Activated CD4-positive, alpha-beta T cell treated with anti-CD3 and anti-CD28 coated beads for 48 hours (primary cell): ENCODE results near the gene UGCG.
"Not testable (repeated sequence)": the region's sequence is repeated elsewhere in the genome, so short reads cannot be mapped to it uniquely, and the experiment has no call there.

Experiments used
- DNase-seq: peaks from one replicate; pipeline ENCODE4 v3.0.0-alpha.2; 2020

UGCG gene

DNA sequence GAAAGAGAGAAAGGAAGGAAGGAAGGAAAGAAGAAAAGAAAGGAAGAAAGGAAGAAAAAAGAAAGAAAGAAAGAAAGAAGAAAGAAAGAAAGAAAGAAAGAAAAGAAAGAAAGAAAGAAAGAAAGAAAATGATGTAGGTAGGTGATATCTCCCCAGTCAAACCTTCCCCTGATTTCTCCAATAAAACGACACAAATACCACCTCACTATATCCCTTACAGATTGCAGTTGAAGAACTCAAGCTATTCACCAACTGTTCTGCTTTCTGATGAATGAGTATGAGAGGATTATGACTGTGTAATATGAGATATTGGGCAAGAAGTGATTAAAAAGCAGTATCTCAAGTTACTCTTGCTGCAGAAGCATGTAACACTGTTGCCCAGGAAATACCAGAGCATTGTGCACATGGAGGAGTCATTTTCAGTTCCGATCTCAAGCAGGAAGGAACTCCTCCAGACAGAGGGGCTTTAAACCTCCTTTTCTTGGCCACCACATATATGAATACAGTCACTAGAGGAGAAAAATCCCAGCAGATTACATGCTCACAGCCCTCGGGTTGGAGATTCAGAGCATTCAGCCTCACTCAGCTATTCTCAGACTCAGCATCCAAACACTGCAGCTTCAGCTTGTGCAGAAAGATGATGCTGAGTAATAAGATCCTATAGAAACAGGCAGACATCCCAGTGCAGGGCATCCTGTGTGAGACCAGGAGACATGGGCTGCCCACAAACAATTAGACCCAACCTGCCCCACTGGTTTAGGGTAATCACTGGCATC is 61.4 kb downstream of the UGCG start:
- peak; percentile 25 for DNase-seq

DNA sequence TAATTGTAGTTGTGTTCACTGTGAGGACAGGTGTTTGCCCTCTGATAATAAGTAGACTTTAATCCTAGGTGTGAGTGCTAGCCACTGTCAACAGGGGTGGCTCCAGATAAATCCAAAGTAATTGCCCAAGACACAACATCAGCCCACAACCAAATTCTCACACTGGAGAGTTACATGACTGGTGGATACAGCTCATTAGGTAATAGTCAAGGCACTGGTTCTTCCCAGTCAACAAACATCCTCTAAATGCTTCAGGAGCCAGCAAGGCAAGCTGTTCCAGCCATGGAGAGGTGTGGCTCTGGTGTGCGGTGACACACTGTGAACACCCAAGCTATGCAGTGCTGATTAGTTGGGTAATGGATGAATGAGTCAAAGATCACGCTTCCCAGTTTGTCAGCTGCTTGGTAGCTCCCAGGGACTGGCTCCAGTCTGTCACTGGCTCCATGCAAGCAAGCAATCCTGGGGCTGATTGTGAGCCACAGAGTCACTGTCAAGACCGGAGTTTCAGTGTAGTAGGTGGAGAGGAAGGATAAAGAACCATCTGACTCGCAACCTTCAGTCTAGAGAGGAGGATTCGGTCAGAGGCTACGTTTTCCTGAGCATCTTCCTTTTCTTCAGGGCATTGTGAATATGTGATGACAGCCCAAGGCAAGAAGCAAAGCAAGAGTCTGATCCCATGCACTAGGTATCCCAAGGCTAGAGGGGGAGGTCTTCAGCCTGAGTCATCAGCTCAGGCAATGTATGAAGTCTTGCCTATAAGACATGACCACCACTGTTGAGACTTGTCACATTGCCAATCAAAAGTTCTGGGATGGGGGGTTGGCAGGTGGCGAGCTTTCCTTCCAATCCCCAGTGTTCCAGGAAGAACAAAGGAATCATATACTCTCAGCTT is 63.1 kb downstream of the UGCG start:
- no peak for DNase-seq

GRCh38 chr9:111960485-111960884 is 63.9 kb downstream of the UGCG start:
- not testable (repeated sequence) for DNase-seq

DNA sequence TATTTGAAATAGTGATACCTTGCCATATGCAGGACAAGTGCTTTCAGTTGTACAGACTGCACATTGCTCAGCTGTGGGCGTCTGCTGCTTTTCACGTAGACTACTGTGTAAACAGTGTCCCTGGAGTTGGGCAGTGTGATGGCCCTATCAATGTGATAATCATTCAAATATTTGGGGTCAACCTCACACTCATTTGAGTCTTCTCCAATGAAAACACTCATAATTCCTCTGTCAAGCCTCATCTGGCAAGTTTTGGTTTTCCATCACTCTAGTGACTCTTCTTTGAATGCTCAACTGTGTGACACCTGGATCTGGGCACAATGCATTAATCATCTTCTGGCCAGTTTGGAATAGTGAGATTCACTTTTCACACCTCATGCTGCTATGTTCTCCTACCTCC is 64.4 kb downstream of the UGCG start:
- DNase-seq = no peak

DNA sequence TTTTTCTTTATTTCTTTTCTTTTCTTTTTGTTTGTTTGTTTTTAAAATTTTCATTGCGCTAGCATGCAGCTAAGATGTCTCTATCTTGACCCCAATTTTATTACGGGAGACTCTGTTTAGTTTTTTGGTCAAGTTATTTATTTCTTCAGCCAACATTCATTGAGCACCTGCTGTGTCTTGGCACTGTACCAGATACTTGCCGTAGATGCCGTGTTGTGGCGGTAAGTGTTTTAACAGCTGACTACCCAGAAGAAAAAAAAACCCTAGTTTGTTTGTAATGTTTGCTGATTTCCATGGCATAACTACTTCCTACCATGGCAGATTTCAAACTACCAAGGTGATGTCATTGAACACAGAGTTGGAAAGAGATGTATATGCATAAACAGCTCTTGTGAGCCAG is 65.0 kb downstream of the UGCG start:
- DNase-seq = no peak

DNA sequence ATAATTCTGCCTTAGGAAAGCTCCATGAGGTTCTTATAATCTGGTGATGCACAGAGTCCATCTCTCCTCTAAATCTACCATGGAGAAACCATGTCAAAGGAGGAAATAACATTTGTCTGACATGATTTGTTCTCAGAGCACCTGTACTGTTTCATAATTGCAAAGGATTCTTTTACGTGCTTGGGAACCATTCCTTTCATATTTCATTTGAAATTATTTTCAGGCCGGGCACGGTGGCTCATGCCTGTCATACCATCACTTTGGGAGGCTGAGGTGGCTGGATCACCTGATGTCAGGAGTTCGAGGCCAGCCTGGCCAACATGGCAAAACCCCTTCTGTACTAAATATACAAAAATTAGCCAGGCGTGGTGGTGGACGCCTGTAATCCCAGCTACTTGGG is 65.4 kb downstream of the UGCG start:
- no peak for DNase-seq

- no peak for DNase-seq
Measured at GRCh38 chr9:111963995-111964394, 67.4 kb downstream of the UGCG start.

GRCh38 chr9:111965566-111966019 is 69.0 kb downstream of the UGCG start:
- DNase-seq = no peak

DNA sequence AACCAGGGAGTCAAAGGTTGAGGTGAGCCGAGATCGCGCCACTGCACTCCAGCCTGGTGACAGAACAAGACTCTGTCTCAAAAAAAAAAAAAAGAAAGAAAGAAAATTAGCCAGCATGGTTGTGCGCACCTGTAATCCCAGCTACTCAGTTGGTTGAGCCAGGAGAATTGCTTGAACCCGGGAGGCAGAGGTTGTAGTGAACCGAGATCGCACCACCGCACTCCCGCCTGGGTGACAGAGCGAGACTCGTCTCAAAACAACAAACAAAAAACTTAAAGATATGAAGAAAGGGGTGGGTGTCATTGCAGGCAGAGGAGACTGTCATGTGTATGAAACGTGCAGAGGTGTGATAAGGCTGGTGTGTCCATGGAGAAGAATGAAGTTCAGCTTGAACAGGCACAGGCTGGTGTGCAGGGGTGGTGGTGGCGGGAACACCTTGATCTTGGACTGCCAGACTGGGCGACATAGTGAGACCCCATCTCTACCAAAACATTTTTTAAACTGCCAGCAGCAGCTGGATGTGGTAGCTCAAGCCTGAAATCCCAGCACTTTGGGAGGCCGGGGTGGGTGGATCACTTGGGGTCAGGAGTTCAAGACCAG is 69.6 kb downstream of the UGCG start:
- DNase-seq = no peak

DNA sequence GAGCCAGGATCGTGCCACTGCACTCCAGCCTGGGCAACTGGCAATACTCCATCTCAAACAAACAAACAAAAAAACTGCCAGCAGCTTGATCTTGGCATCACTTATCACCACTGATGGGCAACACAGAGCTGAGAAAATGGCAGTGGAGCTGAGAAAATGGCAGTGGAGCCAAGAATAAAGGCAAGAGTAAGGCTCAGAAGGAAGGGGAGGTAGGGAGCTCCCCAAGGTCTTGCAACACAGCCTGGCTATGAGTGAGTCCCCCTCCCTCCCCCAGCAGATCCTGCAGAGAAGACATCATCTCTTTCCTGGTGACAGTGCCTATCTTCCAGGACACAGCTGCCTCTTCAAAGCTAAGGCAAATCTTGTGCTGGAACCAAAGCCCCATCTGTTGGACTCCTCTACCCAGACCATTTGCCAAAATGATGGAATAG is 70.3 kb downstream of the UGCG start:
- no peak for DNase-seq

GRCh38 chr9:111967621-111968020 is 71.0 kb downstream of the UGCG start:
- no peak for DNase-seq

GRCh38 chr9:111969061-111969460 is 72.4 kb downstream of the UGCG start:
- no peak for DNase-seq

DNA sequence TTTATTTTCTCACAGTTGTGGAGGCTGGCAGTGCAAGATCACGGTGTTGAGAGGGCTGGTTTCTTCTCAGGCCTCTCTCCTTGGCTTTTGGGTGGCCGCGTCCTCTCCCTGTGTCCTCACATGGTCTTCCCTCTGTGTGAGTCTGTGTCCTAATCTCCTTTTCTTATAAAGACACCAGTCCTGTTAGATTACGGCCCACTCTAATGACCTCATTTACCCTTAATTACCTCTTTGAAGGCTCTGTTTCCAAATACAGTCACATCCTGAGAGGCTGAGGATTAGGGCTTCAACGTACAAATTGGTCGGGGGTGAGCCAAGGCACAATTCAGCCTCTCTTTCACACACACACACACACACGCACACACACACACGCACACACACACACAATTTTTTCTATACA is 73.0 kb downstream of the UGCG start:
- no peak for DNase-seq

- no peak for DNase-seq
Measured at GRCh38 chr9:111970827-111971226, 74.2 kb downstream of the UGCG start.

- DNase-seq = no peak
Measured at GRCh38 chr9:111974092-111974681, 77.6 kb downstream of the UGCG start.

GRCh38 chr9:111975709-111976108 is 79.1 kb downstream of the UGCG start:
- no peak for DNase-seq

DNA sequence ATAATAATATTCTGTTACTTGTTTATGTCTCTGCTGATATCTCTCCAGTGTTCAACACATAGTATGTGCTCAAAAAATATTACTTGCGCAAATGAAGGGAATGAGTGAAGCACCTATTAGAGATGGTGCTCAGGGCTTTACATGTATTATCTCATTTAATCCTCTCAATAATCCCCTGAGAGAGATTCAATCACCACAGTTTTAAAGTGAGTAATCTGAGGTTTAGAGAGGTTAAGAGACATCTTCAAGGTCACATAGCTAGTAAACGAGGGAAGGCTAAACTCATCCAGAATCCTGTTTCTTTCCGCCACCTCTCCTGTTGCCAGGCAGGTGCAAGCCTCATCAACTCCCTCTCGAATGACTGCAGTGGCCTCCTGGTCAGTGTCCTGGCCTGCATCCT is 82.0 kb downstream of the UGCG start:
- no peak for DNase-seq

GRCh38 chr9:111979561-111979960 is 82.9 kb downstream of the UGCG start:
- DNase-seq = no peak

GRCh38 chr9:111980398-111980797 is 83.8 kb downstream of the UGCG start:
- DNase-seq = no peak

DNA sequence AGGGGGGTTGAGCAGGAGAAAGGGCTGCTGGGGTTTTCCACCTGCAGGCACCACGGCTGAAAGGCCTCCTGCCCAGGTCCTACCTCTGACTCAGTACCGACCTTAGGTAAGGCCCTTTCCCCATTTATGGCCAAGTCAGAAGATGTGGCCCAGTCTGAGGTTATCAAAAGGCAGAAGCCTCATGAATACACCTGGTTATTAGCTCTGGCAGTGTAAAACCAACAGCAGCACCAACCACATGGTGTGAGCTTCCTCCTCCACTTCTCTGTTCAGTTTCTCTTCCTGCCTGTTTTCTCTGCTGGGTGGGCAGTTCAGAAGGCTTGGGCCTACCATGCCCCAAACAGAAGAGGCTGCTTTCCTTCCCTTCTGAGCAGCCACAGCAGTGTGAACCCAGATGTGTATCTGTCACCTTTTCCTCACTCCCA is 86.9 kb downstream of the UGCG start:
- DNase-seq = no peak

- no peak for DNase-seq
Measured at GRCh38 chr9:111984086-111984802, 87.6 kb downstream of the UGCG start.
